Hepatocyte (in vitro differentiated cells): ENCODE measurements around the gene ZBTB5.

Experiments used
- EZH2 ChIP-seq: fragments of 200-600 bp; sonication (generic); IDR thresholded peaks from 2 replicates; pipeline ENCODE4 v1.6.1; 2016; ENCODE audit warnings: antibody characterized with exemption, mild to moderate bottlenecking, borderline replicate concordance
- EZH2phosphoT487 ChIP-seq: fragments of 200-600 bp; sonication (generic); IDR thresholded peaks from one replicate; pipeline ENCODE4 v1.6.1; 2018; ENCODE audit warnings: antibody characterized with exemption, mild to moderate bottlenecking, low read depth, moderate library complexity; ENCODE audit not compliant: unreplicated experiment, severe bottlenecking
- TF ChIP-seq, protein P1 (sequence below): fragments of 200-600 bp; sonication (generic); IDR thresholded peaks from 2 replicates; pipeline ENCODE4 v1.5.1; 2016; ENCODE audit warnings: antibody characterized with exemption, mild to moderate bottlenecking; ENCODE audit not compliant: poor library complexity

DNA sequence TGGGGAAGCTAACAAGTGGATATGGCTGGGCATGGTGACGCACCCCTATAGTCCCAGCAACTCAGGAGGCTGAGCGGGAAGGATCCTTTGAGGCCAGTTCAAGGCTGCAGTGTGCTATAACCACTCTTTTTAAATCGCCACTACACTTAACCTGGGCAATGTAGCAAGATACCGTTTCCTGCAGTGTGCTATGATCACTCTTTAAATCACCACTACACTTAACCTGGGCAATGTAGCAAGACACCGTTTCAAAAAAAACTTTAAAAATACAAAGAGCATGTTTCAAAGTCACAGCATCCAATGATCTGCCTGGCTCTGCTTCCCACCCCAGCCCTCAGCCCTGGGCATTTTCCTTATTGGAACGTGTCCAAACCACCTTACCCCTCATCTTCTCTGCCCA lies 28.2 kb downstream of the ZBTB5 start:
- TF ChIP-seq, protein P1, sequence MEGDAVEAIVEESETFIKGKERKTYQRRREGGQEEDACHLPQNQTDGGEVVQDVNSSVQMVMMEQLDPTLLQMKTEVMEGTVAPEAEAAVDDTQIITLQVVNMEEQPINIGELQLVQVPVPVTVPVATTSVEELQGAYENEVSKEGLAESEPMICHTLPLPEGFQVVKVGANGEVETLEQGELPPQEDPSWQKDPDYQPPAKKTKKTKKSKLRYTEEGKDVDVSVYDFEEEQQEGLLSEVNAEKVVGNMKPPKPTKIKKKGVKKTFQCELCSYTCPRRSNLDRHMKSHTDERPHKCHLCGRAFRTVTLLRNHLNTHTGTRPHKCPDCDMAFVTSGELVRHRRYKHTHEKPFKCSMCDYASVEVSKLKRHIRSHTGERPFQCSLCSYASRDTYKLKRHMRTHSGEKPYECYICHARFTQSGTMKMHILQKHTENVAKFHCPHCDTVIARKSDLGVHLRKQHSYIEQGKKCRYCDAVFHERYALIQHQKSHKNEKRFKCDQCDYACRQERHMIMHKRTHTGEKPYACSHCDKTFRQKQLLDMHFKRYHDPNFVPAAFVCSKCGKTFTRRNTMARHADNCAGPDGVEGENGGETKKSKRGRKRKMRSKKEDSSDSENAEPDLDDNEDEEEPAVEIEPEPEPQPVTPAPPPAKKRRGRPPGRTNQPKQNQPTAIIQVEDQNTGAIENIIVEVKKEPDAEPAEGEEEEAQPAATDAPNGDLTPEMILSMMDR: no peak
- TF ChIP-seq EZH2phosphoT487 (no peak), EZH2 (no peak)
